Activated CD4-positive, CD25-positive, alpha-beta regulatory T cell treated with anti-CD3 and anti-CD28 coated beads, Interleukin-2, amount 50 U/mL, for 72 hours (primary cell): ENCODE results near the gene NCEH1.
"Not testable (repeated sequence)": the region's sequence is repeated elsewhere in the genome, so short reads cannot be mapped to it uniquely, and the experiment has no call there.

Experiments
- DNase-seq: peaks from one replicate; pipeline ENCODE4 v3.0.0; 2021

NCEH1 gene, protein sequence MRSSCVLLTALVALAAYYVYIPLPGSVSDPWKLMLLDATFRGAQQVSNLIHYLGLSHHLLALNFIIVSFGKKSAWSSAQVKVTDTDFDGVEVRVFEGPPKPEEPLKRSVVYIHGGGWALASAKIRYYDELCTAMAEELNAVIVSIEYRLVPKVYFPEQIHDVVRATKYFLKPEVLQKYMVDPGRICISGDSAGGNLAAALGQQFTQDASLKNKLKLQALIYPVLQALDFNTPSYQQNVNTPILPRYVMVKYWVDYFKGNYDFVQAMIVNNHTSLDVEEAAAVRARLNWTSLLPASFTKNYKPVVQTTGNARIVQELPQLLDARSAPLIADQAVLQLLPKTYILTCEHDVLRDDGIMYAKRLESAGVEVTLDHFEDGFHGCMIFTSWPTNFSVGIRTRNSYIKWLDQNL

DNA sequence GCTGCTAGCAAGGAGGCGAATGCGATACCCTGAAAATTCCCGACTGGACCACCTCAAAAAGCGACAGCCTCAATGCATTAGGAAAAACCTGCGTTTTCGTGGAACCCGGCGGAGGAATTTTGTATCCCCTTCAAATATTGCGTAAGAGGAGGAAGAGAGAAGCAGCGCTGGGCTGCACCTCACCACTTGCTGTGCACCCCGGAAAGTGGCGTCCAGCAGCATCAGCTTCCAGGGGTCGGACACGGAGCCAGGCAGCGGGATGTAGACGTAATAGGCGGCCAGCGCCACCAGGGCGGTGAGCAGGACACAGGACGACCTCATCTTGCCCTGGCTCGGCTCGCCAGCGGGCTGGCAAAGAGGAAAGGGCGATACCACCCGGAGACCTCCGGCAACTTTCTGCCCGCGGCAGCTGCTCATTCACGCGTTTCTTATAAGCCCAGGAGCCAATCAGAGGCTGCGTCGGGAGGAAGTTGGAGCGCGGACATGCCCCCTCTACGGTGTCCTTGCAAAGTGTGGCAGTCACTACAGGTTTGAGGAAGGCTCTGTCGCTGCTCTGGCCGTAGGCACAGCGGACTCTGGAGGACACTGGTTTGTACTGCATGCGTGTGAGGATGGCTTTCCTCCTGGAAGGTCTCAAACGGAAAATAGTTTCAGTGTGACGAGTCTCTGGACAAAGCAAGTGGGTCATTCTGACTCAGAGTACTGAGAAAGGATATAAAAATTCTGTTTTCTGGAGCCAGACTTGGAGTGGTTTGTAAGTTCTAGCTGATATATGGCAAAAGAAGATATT, at the start of gene NCEH1:
NCEH1 (minus strand) TSS at position 404 of the 790 bp plus-strand sequence; CDS start at position 321, 83 bp downstream.
- peak; percentile 63 for DNase-seq

DNA sequence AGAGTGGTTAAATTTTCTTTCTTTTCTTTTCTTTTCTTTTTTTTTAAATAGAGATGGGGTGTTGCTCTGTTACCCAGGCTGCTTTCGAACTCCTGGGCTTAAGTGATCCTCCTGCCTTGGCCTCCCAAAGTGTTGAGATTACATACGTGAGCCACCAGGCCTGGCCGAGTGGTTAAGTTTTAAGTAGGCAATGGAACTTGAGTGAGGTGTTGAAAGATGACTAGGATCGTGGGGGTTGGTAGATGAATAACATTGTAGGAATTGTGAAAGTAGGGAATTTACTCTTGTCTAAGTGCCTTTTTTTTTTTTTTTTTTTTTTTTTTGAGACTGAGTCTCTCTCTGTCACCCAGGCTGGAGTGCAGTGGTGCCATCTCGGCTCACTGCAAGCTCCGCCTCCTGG, 49.5 kb upstream of the NCEH1 start:
- not testable (repeated sequence) for DNase-seq

- no peak for DNase-seq
These were observed 42.3 kb upstream of the NCEH1 start for GRCh38 chr3:172753125-172753524.

- no peak for DNase-seq
These were observed 41.8 kb upstream of the NCEH1 start for GRCh38 chr3:172752651-172753050.

DNA sequence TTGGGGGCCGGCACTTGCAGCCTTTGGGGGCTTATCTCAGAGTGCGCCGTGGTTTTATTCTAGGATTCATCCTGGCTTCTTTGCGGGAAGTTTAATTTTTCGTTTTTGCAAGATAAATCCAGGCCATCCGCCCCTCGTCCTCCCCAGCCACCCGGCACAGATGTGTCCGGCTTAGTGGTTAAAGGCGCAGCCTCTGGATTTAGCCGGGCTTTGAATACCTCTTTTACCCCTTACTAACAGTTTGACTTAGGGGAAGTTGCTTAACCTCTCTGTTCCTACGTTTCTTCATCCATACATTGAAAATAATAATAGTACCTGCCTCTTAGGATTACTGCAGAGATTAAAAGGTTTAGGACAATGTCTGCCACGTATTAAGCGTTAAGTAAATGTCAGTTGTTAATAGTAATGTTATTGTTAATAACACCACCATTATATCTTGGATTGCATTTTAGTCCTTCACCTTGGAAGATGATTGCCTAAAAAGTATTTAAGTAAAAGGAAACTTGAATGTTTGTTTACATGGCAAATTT, 40.4 kb upstream of the NCEH1 start:
- peak; percentile 33 for DNase-seq

DNA sequence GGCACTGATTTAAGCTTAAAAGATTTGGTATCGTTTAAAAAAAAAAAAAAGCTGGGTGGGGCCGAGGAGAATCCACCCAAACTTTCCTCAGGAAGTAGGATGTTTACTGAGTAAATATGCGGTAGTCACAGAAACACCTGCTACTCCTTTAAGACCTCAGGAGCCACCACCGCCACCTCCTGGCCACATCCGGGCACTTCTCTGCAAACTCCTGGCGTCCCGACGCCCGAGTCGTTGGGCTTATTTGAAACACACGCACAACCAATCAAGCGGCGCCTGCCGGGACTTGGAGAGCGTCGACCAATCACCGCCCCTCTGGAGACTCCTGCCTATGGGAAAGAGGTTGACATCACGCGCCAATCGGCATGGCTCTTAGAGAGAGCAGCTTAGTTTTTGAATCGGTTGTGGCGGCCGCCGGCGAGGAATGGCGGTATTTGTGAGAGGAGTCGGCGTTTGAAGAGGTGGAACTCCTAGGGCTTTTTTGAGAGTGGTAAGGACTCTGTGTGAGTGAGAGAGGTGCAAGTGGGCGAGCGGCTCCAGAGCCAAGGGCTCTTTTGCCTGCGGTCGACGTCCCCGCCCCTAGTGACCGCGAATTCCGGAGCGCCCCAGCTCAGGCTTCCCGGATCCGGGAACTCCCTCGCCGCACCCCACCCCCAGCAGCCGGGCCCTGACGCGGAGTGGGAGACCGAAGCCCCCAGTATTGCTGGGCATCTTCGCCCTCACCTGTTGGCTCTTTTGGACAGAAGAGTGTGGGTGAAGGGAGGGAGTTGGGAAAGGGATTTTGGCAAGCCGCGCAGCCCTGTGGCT, 39.7 kb upstream of the NCEH1 start, which contains the start of gene ECT2:
ECT2 (plus strand) TSS at position 359 of the 807 bp plus-strand sequence. CDS start 3,805 bp downstream, outside the sequence.
- peak; percentile 91 for DNase-seq

DNA sequence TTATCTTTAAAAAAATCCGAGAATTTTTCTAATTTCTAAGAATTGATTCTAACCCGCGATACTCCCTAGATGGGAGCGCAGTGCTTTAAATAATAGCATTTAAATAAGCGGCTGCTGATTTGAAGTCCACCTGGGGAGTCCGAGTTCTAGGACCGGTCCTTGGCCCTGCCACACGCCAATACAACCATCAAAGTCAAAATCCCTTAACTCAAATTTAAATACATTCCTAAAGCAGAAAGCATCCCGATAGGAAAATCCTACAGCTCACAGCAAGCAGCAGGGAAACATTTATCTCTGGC, 39.2 kb upstream of the NCEH1 start:
- no peak for DNase-seq

- DNase-seq = no peak
These were observed 38.5 kb upstream of the NCEH1 start for GRCh38 chr3:172749230-172749965.

DNA sequence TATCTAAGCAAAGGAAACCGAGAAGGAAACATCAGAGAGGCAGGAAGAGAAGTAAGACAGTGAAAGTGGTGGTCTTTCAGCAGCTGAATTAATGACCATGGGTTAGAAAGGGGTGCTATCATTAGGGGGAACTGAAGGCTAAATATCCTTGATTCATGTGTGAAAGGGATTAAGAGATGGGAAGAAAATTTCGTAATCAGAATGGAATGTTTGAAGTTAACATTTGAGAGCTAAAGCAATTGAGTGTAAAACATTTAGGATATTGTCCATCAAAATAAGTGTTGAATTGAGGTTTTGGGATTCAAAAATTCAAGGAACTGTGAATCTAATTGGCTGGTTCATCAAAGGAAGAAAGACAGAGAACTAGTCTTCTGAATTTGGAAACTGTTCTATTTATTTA, 35.6 kb upstream of the NCEH1 start:
- no peak for DNase-seq

GRCh38 chr3:172739462-172739861, 28.6 kb upstream of the NCEH1 start:
- no peak for DNase-seq

DNA sequence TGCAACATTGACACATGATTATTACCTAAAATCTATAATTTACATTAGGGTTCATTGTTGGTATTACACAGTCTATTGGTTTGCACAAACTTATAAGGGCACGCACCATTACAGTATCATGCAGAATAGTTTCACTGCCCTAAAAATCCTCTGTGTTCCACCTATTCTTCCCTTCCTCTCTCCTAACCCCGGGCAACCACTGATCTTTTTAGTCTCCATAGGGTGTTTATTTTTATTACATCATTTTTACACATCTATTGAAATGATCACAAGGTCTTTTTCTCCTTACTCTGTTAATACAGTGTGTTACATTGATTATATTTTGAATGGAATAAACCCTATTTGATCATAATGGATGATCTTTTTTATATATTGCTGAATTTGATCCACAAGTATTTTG, 24.1 kb upstream of the NCEH1 start:
- DNase-seq = no peak

DNA sequence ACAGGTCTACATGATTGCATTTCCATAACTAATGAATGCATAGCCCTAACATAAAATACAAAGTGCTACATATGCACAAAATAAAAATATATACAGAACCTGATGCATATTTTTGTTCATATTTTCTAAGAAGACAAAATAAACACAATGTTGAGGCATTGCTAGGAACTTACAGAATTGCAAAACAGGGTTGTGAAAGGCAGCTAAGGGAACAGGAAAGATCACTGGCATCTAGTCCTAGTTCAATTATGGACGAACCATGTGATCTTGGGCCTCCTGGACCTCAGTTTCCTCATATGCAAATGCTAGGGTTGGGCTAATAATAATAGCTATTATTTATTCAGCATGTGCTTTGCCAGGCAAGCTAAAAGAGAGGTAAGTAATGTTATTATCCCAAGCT, 15.5 kb upstream of the NCEH1 start:
- DNase-seq = no peak

DNA sequence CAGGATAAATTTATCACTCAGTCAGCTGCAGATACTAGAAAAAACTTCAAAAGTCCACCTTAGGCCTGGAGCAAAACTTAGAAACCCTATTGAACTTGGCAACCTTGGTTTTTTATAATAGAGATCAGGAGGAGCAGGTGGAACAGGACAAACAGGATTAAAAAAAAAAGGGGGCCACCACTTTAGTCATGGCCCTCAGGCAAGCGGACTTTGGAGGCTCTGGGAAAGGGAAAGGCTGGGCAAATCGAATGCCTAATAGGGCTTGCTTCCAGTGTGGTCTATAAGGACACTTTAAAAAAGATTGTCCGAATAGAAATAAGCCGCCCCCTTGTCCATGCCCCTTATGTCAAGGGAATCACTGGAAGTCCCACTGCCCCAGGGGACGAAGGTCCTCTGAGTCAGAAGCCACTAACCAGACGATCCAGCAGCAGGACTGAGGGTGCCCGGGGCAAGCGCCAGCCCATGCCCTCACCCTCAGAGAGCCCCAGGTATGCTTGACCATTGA, 11.7 kb upstream of the NCEH1 start:
- not testable (repeated sequence) for DNase-seq

- DNase-seq = no peak
These were observed 6.7 kb upstream of the NCEH1 start for GRCh38 chr3:172717493-172718088.

DNA sequence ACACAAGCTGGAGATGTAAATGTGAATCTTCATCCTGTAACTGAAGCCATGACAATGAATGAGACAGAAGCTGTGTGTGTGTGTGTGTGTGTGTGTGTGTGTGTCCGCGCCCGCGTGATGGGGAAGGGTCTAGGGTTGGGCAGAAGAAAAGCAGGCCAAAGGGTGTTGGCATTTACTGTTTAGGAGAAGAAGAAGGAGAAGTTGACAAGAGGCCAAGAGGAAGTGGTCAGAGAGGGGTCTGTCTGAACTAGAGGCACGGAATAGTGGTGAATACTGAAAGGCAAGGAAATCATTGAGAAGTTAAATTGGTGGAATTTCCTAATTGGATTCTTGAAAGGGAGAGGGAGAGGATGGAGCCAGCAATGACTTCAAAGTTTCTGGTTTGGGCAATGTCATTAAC, 5.6 kb upstream of the NCEH1 start:
- DNase-seq = no peak

DNA sequence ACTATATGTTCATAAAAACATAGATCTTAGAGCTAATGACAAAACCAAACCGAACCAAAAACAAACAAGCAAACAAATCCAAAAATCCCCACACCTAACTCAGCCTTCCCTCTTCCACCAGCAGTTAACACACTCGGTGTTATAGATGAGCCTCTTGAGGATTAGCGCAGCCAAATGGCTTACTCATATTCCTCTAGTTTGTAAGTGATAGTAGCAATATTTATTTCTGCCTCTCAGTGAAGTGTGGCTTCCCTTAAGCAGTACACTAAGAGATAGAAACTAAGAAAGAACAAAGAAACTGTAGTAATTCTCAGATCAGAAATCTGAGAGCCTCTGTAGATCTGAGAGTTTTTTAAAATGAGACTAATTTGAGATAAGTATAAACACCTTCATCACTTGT, 2.4 kb upstream of the NCEH1 start:
- no peak for DNase-seq

DNA sequence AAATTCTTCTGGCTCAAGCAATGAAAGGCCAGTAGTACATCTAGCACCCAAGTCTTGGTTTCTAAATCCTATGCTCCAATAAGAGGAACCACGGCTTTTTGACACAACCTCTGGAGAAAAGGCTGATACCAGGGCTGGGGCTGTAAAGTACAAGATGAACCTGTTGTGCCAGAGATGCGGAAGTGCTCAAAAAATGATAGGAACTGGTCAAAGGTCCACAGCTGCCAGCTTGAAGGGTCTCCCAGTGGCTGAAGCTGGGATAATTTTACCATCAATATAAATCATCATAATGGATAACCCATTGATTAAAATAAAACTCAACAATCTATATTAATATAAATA, 558 bp upstream of the NCEH1 start:
- no peak for DNase-seq

DNA sequence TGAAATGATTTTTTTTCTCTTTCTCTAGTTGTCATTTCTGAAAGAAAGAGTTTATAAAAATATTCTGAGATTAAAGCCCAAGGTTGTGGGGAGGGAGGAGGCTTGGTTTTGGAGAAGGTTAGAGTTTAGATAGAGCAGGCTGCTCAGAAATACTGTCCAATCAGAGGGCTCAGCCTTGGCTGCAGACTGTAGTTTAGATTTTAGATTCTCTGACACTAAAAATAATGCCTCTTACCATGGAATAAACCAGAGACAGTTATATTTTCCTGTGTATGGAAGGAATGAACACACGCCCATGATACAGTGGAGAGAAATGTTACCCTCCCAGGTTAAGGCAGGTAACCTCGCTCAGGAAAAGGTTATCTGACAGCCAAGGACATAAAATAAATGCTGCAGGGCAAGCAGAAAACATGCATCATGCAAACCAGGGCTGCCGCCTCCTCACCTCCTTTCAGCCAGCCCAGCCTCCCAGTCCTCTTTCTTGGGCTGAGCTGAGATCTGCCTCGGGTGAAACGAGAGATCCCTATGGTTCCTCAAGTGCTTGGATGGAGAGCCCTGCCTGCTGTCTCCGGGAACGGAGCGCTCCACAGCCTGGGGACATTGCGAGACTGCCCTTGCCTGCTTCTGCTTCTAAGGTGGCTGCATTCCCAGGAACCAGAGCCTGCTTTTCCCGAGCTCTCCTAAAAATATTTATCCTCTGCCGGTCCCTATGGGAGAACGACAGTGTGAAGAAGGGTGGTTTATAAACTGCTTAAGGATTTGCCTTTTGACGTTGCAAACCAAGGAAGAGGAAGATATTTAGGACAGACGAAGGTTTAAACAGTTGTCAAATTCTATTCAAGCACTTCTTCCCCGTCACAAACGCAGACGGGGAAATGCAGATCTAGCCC, 848 bp downstream of the NCEH1 start:
- DNase-seq = no peak

DNA sequence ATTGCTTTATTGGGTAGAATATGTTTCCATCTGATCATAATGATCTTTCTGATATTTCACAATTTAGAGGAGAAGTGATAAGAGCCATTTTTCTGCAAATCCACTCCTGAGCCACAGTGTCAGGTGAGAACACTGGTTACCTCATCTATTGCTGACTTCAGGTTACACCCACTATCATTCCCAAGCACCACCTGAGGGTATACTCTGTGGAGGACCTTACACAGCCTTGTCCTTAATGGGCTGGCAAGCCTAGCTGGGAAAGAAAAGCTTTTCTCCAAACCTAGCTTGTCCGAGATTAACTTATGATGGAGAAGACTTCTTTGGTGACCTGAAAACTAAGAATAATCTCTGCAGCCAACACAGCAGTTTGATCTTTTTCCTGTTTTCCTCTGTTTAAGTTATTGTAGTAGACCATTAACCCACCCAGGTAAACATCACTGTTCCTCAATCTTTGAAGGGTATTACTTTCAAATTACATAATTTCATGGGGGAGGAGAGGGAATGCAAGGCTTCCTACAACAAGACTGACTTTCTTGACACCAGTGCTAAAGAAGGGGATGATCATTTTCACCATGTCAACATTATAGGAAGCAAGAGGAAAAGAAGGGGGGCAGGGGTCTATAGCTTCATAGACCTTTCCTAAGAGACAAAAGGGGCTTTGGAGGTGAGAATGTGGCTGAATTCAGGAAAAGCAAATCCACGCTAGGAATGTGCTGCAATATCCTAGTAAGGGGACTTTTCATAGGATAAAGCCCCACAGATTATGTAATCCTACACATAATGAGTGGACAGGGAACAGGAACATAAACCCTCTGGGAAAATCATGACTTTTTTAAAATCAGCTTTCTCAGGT, 1.7 kb downstream of the NCEH1 start:
- DNase-seq = no peak

DNA sequence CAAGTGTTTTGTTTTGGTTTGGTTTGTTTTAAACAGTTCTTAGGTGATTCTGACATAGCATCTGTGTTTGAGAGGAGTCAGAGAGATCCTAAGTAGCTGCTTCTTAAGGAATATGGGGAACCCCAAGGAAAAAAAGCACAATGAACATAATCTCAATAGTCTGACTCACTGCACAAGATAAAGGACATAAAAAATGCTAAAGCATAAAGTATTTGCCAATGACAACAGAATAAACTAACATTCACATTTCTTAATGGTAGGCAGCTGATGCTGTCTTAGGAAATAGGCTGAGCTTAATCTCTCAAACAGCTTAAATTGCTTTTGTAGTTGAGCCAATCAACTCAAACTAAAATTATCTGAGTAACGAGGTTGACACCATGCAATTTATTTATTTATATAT, 2.9 kb downstream of the NCEH1 start:
- DNase-seq = no peak
